K562 treated with DMSO at 1 percent for 4 hours (cell line): ENCODE results near the gene TNKS2. TPM values are rescaled to one million over a fixed set of nuclear protein-coding genes. Genes with fewer than 3 reads are reported as not detected.

Experiments used
- total RNA-seq: library from RNA; unstranded; fragments of 300-600 nt; gene quantifications from 2 replicates; pipeline ENCODE4 v1.2.3, GENCODE V29; 2022; ENCODE audit not compliant: insufficient read depth

The TNKS2 gene
- 12.0 and 12.1 TPM in 2 replicates for total RNA-seq

GRCh38 chr10:91797874-91798648 lies at the start of gene TNKS2:
Gene TNKS2 (plus strand): TSS chr10:91798426. CDS start chr10:91798691, 265 bp downstream.

GRCh38 chr10:91909117-91909677 lies 111.0 kb downstream of the TNKS2 start, which contains the start of gene FGFBP3:
Gene FGFBP3 (minus strand): TSS chr10:91909486. CDS start chr10:91908969, 517 bp downstream.

Other genes with a start within 250 kb of the TNKS2 start
- gene PPP1R3C, start 165.4 kb upstream of the TNKS2 start, total RNA-seq = 0.23 and 0.82 TPM in 2 replicates
- gene FGFBP3, start 111.1 kb downstream of the TNKS2 start, total RNA-seq = 1.9 and 3.4 TPM in 2 replicates
- gene BTAF1, start 125.3 kb downstream of the TNKS2 start, total RNA-seq = 17.9 and 24.0 TPM in 2 replicates